Suprapubic skin (tissue), 4 donors: ENCODE results near the gene ASGR1. TPM values are rescaled to one million over a fixed set of nuclear protein-coding genes. Genes with fewer than 3 reads are reported as not detected.
"Not testable (repeated sequence)": the region's sequence is repeated elsewhere in the genome, so short reads cannot be mapped to it uniquely, and the experiment has no call there.

ENCODE experiments used
- DNase-seq, 2 donors: peaks; one replicate each; pipeline ENCODE4 v3.0.0-alpha.2; 2019; ENCODE audit warnings: low spot score in 2 of 2
- H3K27ac ChIP-seq: fragments of 200-600 bp; sonication (generic); one replicate; pipeline ENCODE4 v1.5.1; 2019
- H3K27me3 ChIP-seq: fragments of 200-600 bp; sonication (generic); one replicate; pipeline ENCODE4 v1.5.1; 2019
- H3K36me3 ChIP-seq: fragments of 200-600 bp; sonication (generic); one replicate; pipeline ENCODE4 v1.5.1; 2019
- H3K4me1 ChIP-seq: fragments of 200-600 bp; sonication (generic); one replicate; pipeline ENCODE4 v1.5.1; 2019
- H3K4me3 ChIP-seq: fragments of 200-600 bp; sonication (generic); one replicate; pipeline ENCODE4 v1.5.1; 2019; ENCODE audit warnings: mild to moderate bottlenecking
- H3K9me3 ChIP-seq: fragments of 200-600 bp; sonication (generic); one replicate; pipeline ENCODE4 v1.5.1; 2019
- CTCF ChIP-seq, 2 donors: fragments of 200-600 bp in 1 of 2; fragments of 450-650 bp in 1 of 2; sonication (generic) in 1 of 2; IDR thresholded peaks; one replicate each; pipeline ENCODE4 v1.5.1; 2016 to 2019; ENCODE audit warnings: antibody characterized with exemption in 2 of 2, mild to moderate bottlenecking in 1 of 2, moderate library complexity in 1 of 2
- EP300 ChIP-seq: sonication (generic); formaldehyde crosslinking; IDR thresholded peaks from one replicate; pipeline ENCODE4 v1.6.1; 2017; ENCODE audit warnings: antibody characterized with exemption
- POLR2A ChIP-seq, 2 donors: fragments of 450-650 bp; IDR thresholded peaks; one replicate each; pipeline ENCODE4 v1.6.1; 2017; ENCODE audit warnings: antibody characterized with exemption in 2 of 2, mild to moderate bottlenecking in 2 of 2, moderate library complexity in 2 of 2
- POLR2AphosphoS5 ChIP-seq, 3 donors: sonication (generic); formaldehyde crosslinking; IDR thresholded peaks; one replicate each; pipeline ENCODE4 v1.6.1; 2017; ENCODE audit warnings: antibody characterized with exemption in 3 of 3
- WGBS: methylation state at CpG from one replicate; pipeline ENCODE4 v1.1.5; 2018; 5-methylcytosine and 5-hydroxymethylcytosine counted together
- total RNA-seq, 4 donors: library from RNA; depleted of rRNA; stranded (reverse); fragments of >200 nt; gene quantifications; one replicate each; pipeline ENCODE4 v1.1.0, GENCODE V29; 2016

The ASGR1 gene
- total RNA-seq, 4 donors from 2014 or later = 1.3 to 2.3 (median 2.0) TPM

- Histone ChIP-seq H3K4me1 (peaks cover 25% of the 10 kb centered on the region), H3K27me3 (peaks cover 17% of the 10 kb centered on the region), H3K36me3 (no peaks in the 10 kb centered on the region), H3K27ac (peak overlapping the region; percentile 67), H3K9me3 (no peaks in the 10 kb centered on the region), H3K4me3 (no peak overlapping the region)
- WGBS = 37% methylated on average over 7 of the region's 7 CpGs
- TF ChIP-seq POLR2A (IDR thresholded peaks at IDR 0.05) (no peak), EP300 (no peak), CTCF (IDR thresholded peaks at IDR 0.05) (no peak), POLR2AphosphoS5 (IDR thresholded peaks at IDR 0.05) (no peak)
- no peak for DNase-seq
These were observed 46.6 kb downstream of the ASGR1 start for GRCh38 chr17:7132511-7133094.

- TF ChIP-seq POLR2A (IDR thresholded peaks at IDR 0.05) (no peak), CTCF (IDR thresholded peaks at IDR 0.05) (no peak), POLR2AphosphoS5 (IDR thresholded peaks at IDR 0.05) (no peak), EP300 (no peak)
- peaks cover 10% of the 10 kb centered on the region for H3K27me3 ChIP-seq
- H3K36me3 ChIP-seq = no peaks in the 10 kb centered on the region
- H3K4me1 ChIP-seq = peaks cover 15% of the 10 kb centered on the region
- peak overlapping the region; percentile 67 for H3K27ac ChIP-seq
- 92% methylated on average over 5 of the region's 5 CpGs for WGBS
- peak overlapping the region; percentile 28 for H3K4me3 ChIP-seq
- no peaks in the 10 kb centered on the region for H3K9me3 ChIP-seq
- no peak for DNase-seq
These were observed 47.8 kb downstream of the ASGR1 start for GRCh38 chr17:7131423-7131791.

- Histone ChIP-seq H3K4me3 (peak overlapping the region; percentile 28), H3K27ac (peak overlapping the region; percentile 67), H3K27me3 (peaks cover 10% of the 10 kb centered on the region), H3K9me3 (no peaks in the 10 kb centered on the region), H3K4me1 (peaks cover 10% of the 10 kb centered on the region), H3K36me3 (no peaks in the 10 kb centered on the region)
- no peak for DNase-seq
- WGBS = 61% methylated on average over 11 of the region's 11 CpGs
- no peak for TF ChIP-seq CTCF (IDR thresholded peaks at IDR 0.05)
- no peak for TF ChIP-seq POLR2A (IDR thresholded peaks at IDR 0.05)
- no peak for TF ChIP-seq POLR2AphosphoS5 (IDR thresholded peaks at IDR 0.05)
- TF ChIP-seq EP300 = no peak
These were observed 48.3 kb downstream of the ASGR1 start for GRCh38 chr17:7130621-7131422.

- DNase-seq = no peak
- WGBS = 87% methylated on average over 8 of the region's 8 CpGs
- H3K4me1 ChIP-seq = peaks cover 7% of the 10 kb centered on the region
- H3K27ac ChIP-seq = no peak overlapping the region
- no peak overlapping the region for H3K4me3 ChIP-seq
- peaks cover 8% of the 10 kb centered on the region for H3K27me3 ChIP-seq
- TF ChIP-seq POLR2AphosphoS5 (IDR thresholded peaks at IDR 0.05) (no peak), CTCF (IDR thresholded peaks at IDR 0.05) (no peak), POLR2A (IDR thresholded peaks at IDR 0.05) (no peak), EP300 (no peak)
- H3K9me3 ChIP-seq = no peaks in the 10 kb centered on the region
- H3K36me3 ChIP-seq = no peaks in the 10 kb centered on the region
These were observed 49.9 kb downstream of the ASGR1 start for GRCh38 chr17:7129311-7129710.

GRCh38 chr17:7128160-7128559 is 51.0 kb downstream of the ASGR1 start:
- 62% methylated on average over 5 of the region's 5 CpGs for WGBS
- Histone ChIP-seq H3K4me1 (peaks cover 4% of the 10 kb centered on the region), H3K9me3 (no peaks in the 10 kb centered on the region), H3K27me3 (peaks cover 7% of the 10 kb centered on the region), H3K36me3 (no peaks in the 10 kb centered on the region), H3K4me3 (no peak overlapping the region), H3K27ac (no peak overlapping the region)
- no peak for DNase-seq
- TF ChIP-seq POLR2A (IDR thresholded peaks at IDR 0.05) = no peak
- no peak for TF ChIP-seq POLR2AphosphoS5 (IDR thresholded peaks at IDR 0.05)
- no peak for TF ChIP-seq CTCF (IDR thresholded peaks at IDR 0.05)

GRCh38 chr17:7127501-7127900 is 51.7 kb downstream of the ASGR1 start:
- not testable (repeated sequence) for H3K4me3 ChIP-seq, DNase-seq, H3K4me1 ChIP-seq, H3K27ac ChIP-seq, H3K36me3 ChIP-seq, H3K9me3 ChIP-seq
- 92% methylated on average over 5 of the region's 5 CpGs for WGBS
- peaks cover 10% of the 10 kb centered on the region for H3K27me3 ChIP-seq

- peaks cover 10% of the 10 kb centered on the region for H3K27me3 ChIP-seq
- not testable (repeated sequence) for H3K4me3 ChIP-seq, H3K36me3 ChIP-seq, DNase-seq, H3K9me3 ChIP-seq, H3K4me1 ChIP-seq, H3K27ac ChIP-seq
- WGBS = 77% methylated on average over 8 of the region's 12 CpGs
These were observed 52.8 kb downstream of the ASGR1 start for GRCh38 chr17:7126386-7126785.
